GM23338 (cell line): Measurements from ENCODE around the gene MEI1. TPM values are rescaled to one million over a fixed set of nuclear protein-coding genes. Genes with fewer than 3 reads are reported as not detected.

ENCODE experiments used
- ATAC-seq: fragments of 200-7000 bp; cut with Tn5 transposase; 3 replicates; pipeline ENCODE4 v1.9.1; 2020
- DNase-seq: peaks from one replicate; pipeline ENCODE4 v3.0.0-alpha.2; 2015; ENCODE audit warnings: low spot score
- H2AFZ ChIP-seq: fragments of 200-600 bp; sonication (generic); 2 replicates; pipeline ENCODE4 v1.8.0; 2016; ENCODE audit warnings: antibody characterized with exemption, mild to moderate bottlenecking, moderate library complexity
- H3F3A ChIP-seq: fragments of 200-600 bp; sonication (generic); replicated peaks from 2 replicates; pipeline ENCODE4 v1.8.0; 2017; ENCODE audit warnings: antibody characterized with exemption, mixed run types, low read depth
- H3K27ac ChIP-seq: fragments of 200-600 bp; sonication (generic); 2 replicates; pipeline ENCODE4 v1.6.1; 2016; ENCODE audit warnings: low read depth
- H3K27me3 ChIP-seq: fragments of 200-600 bp; sonication (generic); 2 replicates; pipeline ENCODE4 v1.8.0; 2016; ENCODE audit warnings: mild to moderate bottlenecking, mixed run types, moderate library complexity; ENCODE audit not compliant: insufficient read depth
- H3K36me3 ChIP-seq: fragments of 200-600 bp; sonication (generic); 2 replicates; pipeline ENCODE4 v1.8.0; 2016; ENCODE audit warnings: mild to moderate bottlenecking; ENCODE audit not compliant: insufficient read depth
- H3K4me1 ChIP-seq: fragments of 200-600 bp; sonication (generic); 2 replicates; pipeline ENCODE4 v1.8.0; 2016; ENCODE audit warnings: mild to moderate bottlenecking, moderate library complexity; ENCODE audit not compliant: insufficient read depth
- H3K4me2 ChIP-seq: fragments of 200-600 bp; sonication (generic); 2 replicates; pipeline ENCODE4 v1.7.1; 2017; ENCODE audit warnings: mixed run types
- H3K4me3 ChIP-seq: fragments of 200-600 bp; sonication (generic); 2 replicates; pipeline ENCODE4 v1.6.1; 2016; ENCODE audit warnings: mixed run types
- H3K79me2 ChIP-seq: fragments of 200-600 bp; sonication (generic); replicated peaks from 2 replicates; pipeline ENCODE4 v1.8.0; 2017; ENCODE audit warnings: mild to moderate bottlenecking; ENCODE audit not compliant: insufficient read depth
- H3K9me2 ChIP-seq: fragments of 200-600 bp; sonication (generic); 2 replicates; pipeline ENCODE4 v1.8.0; 2017; ENCODE audit not compliant: insufficient read depth
- H4K20me1 ChIP-seq: fragments of 200-600 bp; sonication (generic); replicated peaks from 2 replicates; pipeline ENCODE4 v1.8.0; 2017; ENCODE audit warnings: mild to moderate bottlenecking; ENCODE audit not compliant: insufficient read depth
- H3K27ac Mint-ChIP-seq: 2 replicates; pipeline ENCODE4 v1.8.0; 2020; ENCODE audit warnings: inconsistent platforms, mild to moderate bottlenecking, moderate library complexity, mixed read lengths
- H3K27me3 Mint-ChIP-seq: 3 replicates; pipeline ENCODE4 v1.8.0; 2022; ENCODE audit warnings: low read depth, mild to moderate bottlenecking, moderate library complexity, mixed read lengths, inconsistent platforms; ENCODE audit not compliant: insufficient read depth, poor library complexity
- H3K36me3 Mint-ChIP-seq: 3 replicates; pipeline ENCODE4 v1.8.0; 2021; ENCODE audit warnings: low read depth, mild to moderate bottlenecking, inconsistent platforms, moderate library complexity, mixed read lengths
- H3K4me1 Mint-ChIP-seq: 3 replicates; pipeline ENCODE4 v1.8.0; 2020; ENCODE audit warnings: mild to moderate bottlenecking, inconsistent platforms, mixed read lengths
- H3K4me3 Mint-ChIP-seq: 3 replicates; pipeline ENCODE4 v1.8.0; 2021; ENCODE audit warnings: moderate library complexity, mild to moderate bottlenecking, inconsistent platforms, mixed read lengths
- H3K9me3 Mint-ChIP-seq: 3 replicates; pipeline ENCODE4 v1.8.0; 2020; ENCODE audit warnings: moderate library complexity, mild to moderate bottlenecking, inconsistent platforms, mixed read lengths
- CREB1 ChIP-seq: fragments of 250-450 bp; sonication (Bioruptor Pico); IDR thresholded peaks from 2 replicates; pipeline ENCODE4 v1.5.0; 2020; ENCODE audit warnings: low read depth, mild to moderate bottlenecking, moderate library complexity
- CTCF ChIP-seq, 2 experiments: fragments of 200-600 bp in 1 of 2; sonication (generic) in 1 of 2; conservative IDR thresholded peaks; 2 replicates each; pipeline versions ENCODE4 v1.5.1 to v1.6.1; 2016 to 2017; ENCODE audit warnings: antibody characterized with exemption in 2 of 2, low read depth in 2 of 2, mild to moderate bottlenecking in 2 of 2, moderate library complexity in 1 of 2
- ETS1 ChIP-seq: IDR thresholded peaks from 2 replicates; pipeline ENCODE4 v1.6.1; 2016; ENCODE audit warnings: antibody characterized with exemption
- EZH2 ChIP-seq: fragments of 200-600 bp; sonication (generic); IDR thresholded peaks from one replicate; pipeline ENCODE4 v1.8.0; 2017; ENCODE audit warnings: antibody characterized with exemption, mild to moderate bottlenecking, low read depth; ENCODE audit not compliant: unreplicated experiment
- JUNB ChIP-seq: IDR thresholded peaks from one replicate; pipeline ENCODE4 v1.6.1; 2016; ENCODE audit warnings: antibody characterized with exemption; ENCODE audit not compliant: unreplicated experiment
- NANOG ChIP-seq: IDR thresholded peaks from 2 replicates; pipeline ENCODE4 v1.6.1; 2016; ENCODE audit warnings: antibody characterized with exemption, borderline replicate concordance
- POLR2AphosphoS5 ChIP-seq: IDR thresholded peaks from 2 replicates; pipeline ENCODE4 v1.6.1; 2016; ENCODE audit warnings: antibody characterized with exemption, low read depth
- REST ChIP-seq: IDR thresholded peaks from one replicate; pipeline ENCODE4 v1.6.1; 2018; ENCODE audit warnings: antibody characterized with exemption; ENCODE audit not compliant: unreplicated experiment
- STAT1 ChIP-seq: IDR thresholded peaks from one replicate; pipeline ENCODE4 v1.6.1; 2016; ENCODE audit warnings: antibody characterized with exemption; ENCODE audit not compliant: unreplicated experiment
- ZNF114 ChIP-seq: fragments of 250-450 bp; sonication (Bioruptor Pico); IDR thresholded peaks from 2 replicates; pipeline ENCODE4 v1.5.0; 2020; ENCODE audit warnings: mild to moderate bottlenecking, moderate library complexity
- ZNF331 ChIP-seq: fragments of 250-450 bp; sonication (Bioruptor Pico); IDR thresholded peaks from 2 replicates; pipeline ENCODE4 v1.5.0; 2020; ENCODE audit warnings: low read depth, mild to moderate bottlenecking, moderate library complexity
- ZNF462 ChIP-seq: fragments of 250-450 bp; sonication (Bioruptor Pico); IDR thresholded peaks from 2 replicates; pipeline ENCODE4 v1.5.0; 2020; ENCODE audit warnings: mild to moderate bottlenecking, moderate library complexity
- polyA plus RNA-seq: library from polyadenylated mRNA; unstranded; fragments of >200 nt; fragmentation: Nextera tagmentation; extraction: Ambion mirVana; gene quantifications from 2 replicates; pipeline ENCODE4 v1.2.1, GENCODE V29; 2016
- total RNA-seq: library from RNA; depleted of rRNA; stranded (reverse); fragments of >200 nt; shearing (Covaris generic); gene quantifications from 2 replicates; pipeline ENCODE4 v1.2.3, GENCODE V29; 2014

Gene MEI1
- total and polyA plus RNA-seq, 2 experiments from 2014 or later, result 0.28 to 0.87 TPM

- no peak for TF ChIP-seq ZNF114
- TF ChIP-seq JUNB, result no peak
- TF ChIP-seq STAT1, result no peak
- TF ChIP-seq POLR2AphosphoS5, result no peak
Measured at GRCh38 chr22:41674846-41675340, 24.4 kb upstream of the MEI1 start (continued).

GRCh38 chr22:41676134-41676533 is 23.2 kb upstream of the MEI1 start:
- Histone ChIP-seq H2AFZ (no peak overlapping the region), H3K27ac (no peak overlapping the region), H3F3A (peaks cover 3% of the 10 kb centered on the region; the same call in 1 of the 2 replicates), H3K27me3 (no peaks in the 10 kb centered on the region), H3K4me1 (no peaks in the 10 kb centered on the region), H4K20me1 (peaks cover 51% of the 10 kb centered on the region), H3K36me3 (peaks cover 22% of the 10 kb centered on the region), H3K4me3 (no peak overlapping the region), H3K4me2 (no peak overlapping the region), H3K79me2 (peaks cover 59% of the 10 kb centered on the region), H3K9me2 (no peaks in the 10 kb centered on the region)
- H3K9me3 Mint-ChIP-seq, result no peaks in the 10 kb centered on the region
- H3K4me3 Mint-ChIP-seq, result no peak overlapping the region
- ATAC-seq, result no peak
- DNase-seq, result no peak
- peaks cover 4% of the 10 kb centered on the region for H3K27me3 Mint-ChIP-seq
- no peak overlapping the region for H3K27ac Mint-ChIP-seq
- TF ChIP-seq REST (no peak), NANOG (no peak), CTCF (conservative IDR thresholded peaks at IDR 0.05; ENCODE audit: low read depth in 2 of 2) (no peak), EZH2 (no peak), ETS1 (no peak), CREB1 (CRISPR knock-in tag) (no peak), JUNB (no peak), ZNF462 (no peak), STAT1 (no peak), ZNF331 (CRISPR knock-in tag) (no peak)
- no peaks in the 10 kb centered on the region; the same call in 2 of the 3 replicates for H3K4me1 Mint-ChIP-seq
- peaks cover 62% of the 10 kb centered on the region for H3K36me3 Mint-ChIP-seq
